Measurements from ENCODE around the gene PADI1.
"Not testable (repeated sequence)": the region's sequence is repeated elsewhere in the genome, so short reads cannot be mapped to it uniquely, and the experiment has no call there.

The PADI1 gene

GRCh38 chr1:17241011-17241779, 36.3 kb downstream of the PADI1 start:
- not testable (repeated sequence) for DNase-seq (ENCODE audit: low read depth, low spot score)

GRCh38 chr1:17241780-17242074, 36.8 kb downstream of the PADI1 start:
- not testable (repeated sequence) for DNase-seq (ENCODE audit: low read depth, low spot score)

- DNase-seq (ENCODE audit: low read depth, low spot score) = no peak
These were observed 38.3 kb downstream of the PADI1 start for GRCh38 chr1:17243274-17243673.

- DNase-seq (ENCODE audit: low read depth, low spot score) = no peak
These were observed 40.2 kb downstream of the PADI1 start for GRCh38 chr1:17244821-17245740.

GRCh38 chr1:17245816-17246325, 40.9 kb downstream of the PADI1 start:
- DNase-seq (ENCODE audit: low read depth, low spot score) = no peak

- no peak for DNase-seq (ENCODE audit: low read depth, low spot score)
These were observed 42.0 kb downstream of the PADI1 start for GRCh38 chr1:17246971-17247370.

- no peak for DNase-seq (ENCODE audit: low read depth, low spot score)
These were observed 43.9 kb downstream of the PADI1 start, which contains the start of gene PADI3 for GRCh38 chr1:17248781-17249180. Gene PADI3 (plus strand): TSS chr1:17249098. CDS start chr1:17249138, 40 bp downstream.

- no peak for DNase-seq (ENCODE audit: low read depth, low spot score)
These were observed 45.7 kb downstream of the PADI1 start for GRCh38 chr1:17250601-17251000.

- no peak for DNase-seq (ENCODE audit: low read depth, low spot score)
These were observed 46.3 kb downstream of the PADI1 start for GRCh38 chr1:17251246-17251645.

- no peak for DNase-seq (ENCODE audit: low read depth, low spot score)
These were observed 46.9 kb downstream of the PADI1 start for GRCh38 chr1:17251701-17252376.

GRCh38 chr1:17255336-17255735, 50.4 kb downstream of the PADI1 start:
- DNase-seq (ENCODE audit: low read depth, low spot score) = no peak

GRCh38 chr1:17258116-17258757, 53.3 kb downstream of the PADI1 start:
- DNase-seq (ENCODE audit: low read depth, low spot score) = no peak

- no peak for DNase-seq (ENCODE audit: low read depth, low spot score)
These were observed 53.8 kb downstream of the PADI1 start for GRCh38 chr1:17258758-17259130.

- DNase-seq (ENCODE audit: low read depth, low spot score) = no peak
These were observed 54.4 kb downstream of the PADI1 start for GRCh38 chr1:17259233-17259873.

- no peak for DNase-seq (ENCODE audit: low read depth, low spot score)
These were observed 55.3 kb downstream of the PADI1 start for GRCh38 chr1:17260264-17260663.

- no peak for DNase-seq (ENCODE audit: low read depth, low spot score)
These were observed 55.8 kb downstream of the PADI1 start for GRCh38 chr1:17260738-17261137.

GRCh38 chr1:17263936-17264335, 59.0 kb downstream of the PADI1 start:
- no peak for DNase-seq (ENCODE audit: low read depth, low spot score)

- DNase-seq (ENCODE audit: low read depth, low spot score) = no peak
These were observed 59.5 kb downstream of the PADI1 start for GRCh38 chr1:17264470-17264869.

GRCh38 chr1:17265162-17265561, 60.2 kb downstream of the PADI1 start:
- DNase-seq (ENCODE audit: low read depth, low spot score) = no peak

- DNase-seq (ENCODE audit: low read depth, low spot score) = no peak
These were observed 61.0 kb downstream of the PADI1 start for GRCh38 chr1:17265950-17266349.
